Trophoblast cell (in vitro differentiated cells and primary cell): Measurements from ENCODE around the gene MAEA.

Source experiments
- DNase-seq, 2 donors: peaks; one replicate each; pipeline ENCODE4 v3.0.0-alpha.2; 2016
- H2AFZ ChIP-seq: 2 replicates; pipeline ENCODE4 v1.6.1; 2013; ENCODE audit warnings: low read length, moderate library complexity, mild to moderate bottlenecking; ENCODE audit not compliant: insufficient read depth, poor library complexity
- H2AK5ac ChIP-seq: 2 replicates; pipeline ENCODE4 v1.6.1; 2013; ENCODE audit warnings: mild to moderate bottlenecking, low read length
- H2BK120ac ChIP-seq: 2 replicates; pipeline ENCODE4 v1.6.1; 2013; ENCODE audit warnings: low read length, mild to moderate bottlenecking, moderate library complexity; ENCODE audit not compliant: insufficient read depth, poor library complexity
- H2BK12ac ChIP-seq: 2 replicates; pipeline ENCODE4 v1.6.1; 2013; ENCODE audit warnings: mild to moderate bottlenecking, low read length, moderate library complexity
- H2BK5ac ChIP-seq: 2 replicates; pipeline ENCODE4 v1.6.1; 2013; ENCODE audit warnings: low read length, low read depth, moderate library complexity, mild to moderate bottlenecking; ENCODE audit not compliant: poor library complexity
- H3K14ac ChIP-seq: 2 replicates; pipeline ENCODE4 v1.6.1; 2013; ENCODE audit warnings: mild to moderate bottlenecking, low read length
- H3K18ac ChIP-seq: 2 replicates; pipeline ENCODE4 v1.6.1; 2013; ENCODE audit warnings: mild to moderate bottlenecking, low read length
- H3K23ac ChIP-seq: 2 replicates; pipeline ENCODE4 v1.6.1; 2013; ENCODE audit warnings: low read length
- H3K27ac ChIP-seq: 2 replicates; pipeline ENCODE4 v1.5.1; 2013; ENCODE audit warnings: low read depth, mild to moderate bottlenecking, inconsistent platforms, low read length, moderate library complexity
- H3K27me3 ChIP-seq: 2 replicates; pipeline ENCODE4 v1.6.1; 2013; ENCODE audit warnings: inconsistent platforms, mild to moderate bottlenecking, low read length, moderate library complexity; ENCODE audit not compliant: insufficient read depth
- H3K36me3 ChIP-seq, 2 experiments: 1 replicate in 1 of 2; 2 replicates in 1 of 2; pipeline ENCODE4 v1.6.1; 2013; ENCODE audit warnings: low read length in 2 of 2, mild to moderate bottlenecking in 2 of 2, moderate library complexity in 1 of 2; ENCODE audit not compliant: insufficient read depth in 2 of 2, control insufficient read depth in 1 of 2
- H3K4ac ChIP-seq: 2 replicates; pipeline ENCODE4 v1.6.1; 2013; ENCODE audit warnings: low read depth, mild to moderate bottlenecking, low read length, moderate library complexity
- H3K4me1 ChIP-seq, 2 experiments: 1 replicate in 1 of 2; 2 replicates in 1 of 2; pipeline ENCODE4 v1.6.1; 2013; ENCODE audit warnings: low read length in 2 of 2, mild to moderate bottlenecking in 2 of 2, moderate library complexity in 1 of 2; ENCODE audit not compliant: insufficient read depth in 2 of 2, control insufficient read depth in 1 of 2
- H3K4me2 ChIP-seq: 2 replicates; pipeline ENCODE4 v1.6.1; 2013; ENCODE audit warnings: inconsistent platforms, mild to moderate bottlenecking, low read length, moderate library complexity
- H3K4me3 ChIP-seq: 2 replicates; pipeline ENCODE4 v1.5.1; 2013; ENCODE audit warnings: mild to moderate bottlenecking, low read depth, low read length, inconsistent platforms
- H3K79me1 ChIP-seq: one replicate; pipeline ENCODE4 v1.6.1; 2013; ENCODE audit warnings: low read length
- H3K79me2 ChIP-seq: 2 replicates; pipeline ENCODE4 v1.6.1; 2013; ENCODE audit warnings: low read length, mild to moderate bottlenecking; ENCODE audit not compliant: control insufficient read depth, insufficient read depth, poor library complexity
- H3K9ac ChIP-seq: 2 replicates; pipeline ENCODE4 v1.6.1; 2013; ENCODE audit warnings: mild to moderate bottlenecking, low read length
- H3K9me3 ChIP-seq: 2 replicates; pipeline ENCODE4 v1.6.1; 2013; ENCODE audit warnings: low read depth, mild to moderate bottlenecking, control low read depth, inconsistent platforms, low read length; ENCODE audit not compliant: insufficient read depth
- H4K12ac ChIP-seq: 2 replicates; pipeline ENCODE4 v1.6.1; 2013; ENCODE audit warnings: low read depth, mild to moderate bottlenecking, low read length, moderate library complexity
- H4K8ac ChIP-seq: 2 replicates; pipeline ENCODE4 v1.6.1; 2013; ENCODE audit warnings: low read depth, mild to moderate bottlenecking, low read length, moderate library complexity
- H4K91ac ChIP-seq: one replicate; pipeline ENCODE4 v1.6.1; 2013; ENCODE audit warnings: low read depth, mild to moderate bottlenecking, low read length, moderate library complexity
- WGBS: extraction: QIAGEN DNeasy Blood & Tissue Kit; methylation state at CpG from one replicate; pipeline ENCODE4 v1.1.7; 2013; ENCODE audit warnings: missing lambda C conversion rate; ENCODE audit not compliant: insufficient read length, insufficient coverage; ENCODE audit errors: extremely low coverage; 5-methylcytosine and 5-hydroxymethylcytosine counted together

Gene MAEA

GRCh38 chr4:1288786-1289185 is 905 bp upstream of the MAEA start:
- H4K8ac ChIP-seq = peak overlapping the region; percentile 97
- peaks cover 12% of the 10 kb centered on the region for H3K79me1 ChIP-seq
- H2AK5ac ChIP-seq = no peak overlapping the region
- H3K4me1 ChIP-seq = peaks cover 8 to 12% of the 10 kb centered on the region in 2 experiments
- no peak overlapping the region for H3K27ac ChIP-seq
- WGBS = no CpG with 5 or more reads among the region's 7 CpGs
- H3K4ac ChIP-seq = no peak overlapping the region
- H4K12ac ChIP-seq = peak overlapping the region; percentile 97
- H2AFZ ChIP-seq = no peak overlapping the region
- no peak overlapping the region for H3K18ac ChIP-seq
- H3K23ac ChIP-seq = no peak overlapping the region
- H2BK5ac ChIP-seq = no peak overlapping the region
- H3K4me3 ChIP-seq = no peak overlapping the region
- H3K4me2 ChIP-seq = peak overlapping the region; percentile 98
- no peak overlapping the region for H3K14ac ChIP-seq
- peaks cover 4 to 7% of the 10 kb centered on the region in 2 experiments for H3K36me3 ChIP-seq
- no peak overlapping the region for H2BK120ac ChIP-seq
- H4K91ac ChIP-seq = peak overlapping the region; percentile 77
- no peak overlapping the region for H3K9ac ChIP-seq
- H3K79me2 ChIP-seq = peaks cover 34% of the 10 kb centered on the region
- H2BK12ac ChIP-seq = no peak overlapping the region
- no peaks in the 10 kb centered on the region for H3K27me3 ChIP-seq
- H3K9me3 ChIP-seq = peaks cover 10% of the 10 kb centered on the region
- DNase-seq = no peak

- peaks cover 8% of the 10 kb centered on the region for H3K9me3 ChIP-seq
- peaks cover 4 to 12% of the 10 kb centered on the region in 2 experiments for H3K36me3 ChIP-seq
- peak overlapping the region; percentile 99 for H3K4me3 ChIP-seq
- peak overlapping the region; percentile 98 for H3K4ac ChIP-seq
- peak overlapping the region; percentile 92 for H2AK5ac ChIP-seq
- no peak overlapping the region for H3K23ac ChIP-seq
- peak overlapping the region; percentile 99 for H3K9ac ChIP-seq
- peak overlapping the region; percentile 85 for H2BK120ac ChIP-seq
- peak overlapping the region; percentile 99 for H3K14ac ChIP-seq
- peak overlapping the region; percentile 97 for H4K91ac ChIP-seq
- H4K12ac ChIP-seq = peak overlapping the region; percentile 86
- peak overlapping the region; percentile 97 for H4K8ac ChIP-seq
- peak overlapping the region; percentile 64 for H2BK5ac ChIP-seq
- peaks cover 8 to 12% of the 10 kb centered on the region in 2 experiments for H3K4me1 ChIP-seq
- peak overlapping the region; percentile 67 for H3K4me2 ChIP-seq
- H2AFZ ChIP-seq = peak overlapping the region; percentile 99
- H2BK12ac ChIP-seq = peak overlapping the region; percentile 47
- peak overlapping the region; percentile 63 for H3K27ac ChIP-seq
- DNase-seq = peak; percentile 66 to 77
- H3K79me2 ChIP-seq = peaks cover 42% of the 10 kb centered on the region
- H3K18ac ChIP-seq = peak overlapping the region; percentile 97
- WGBS = no CpG with 5 or more reads among the region's 47 CpGs
- no peaks in the 10 kb centered on the region for H3K27me3 ChIP-seq
- peaks cover 12% of the 10 kb centered on the region for H3K79me1 ChIP-seq
Observed at GRCh38 chr4:1290165-1290977, 680 bp downstream of the MAEA start.

- no peak overlapping the region for H2AFZ ChIP-seq
- peaks cover 8 to 12% of the 10 kb centered on the region in 2 experiments for H3K4me1 ChIP-seq
- H4K8ac ChIP-seq = no peak overlapping the region
- H3K79me1 ChIP-seq = peaks cover 12% of the 10 kb centered on the region
- peaks cover 5 to 13% of the 10 kb centered on the region in 2 experiments for H3K36me3 ChIP-seq
- no peak overlapping the region for H3K4me3 ChIP-seq
- H4K91ac ChIP-seq = peak overlapping the region; percentile 63
- peak overlapping the region; percentile 67 for H3K4me2 ChIP-seq
- no peak overlapping the region for H3K9ac ChIP-seq
- peaks cover 45% of the 10 kb centered on the region for H3K79me2 ChIP-seq
- no peak overlapping the region for H2BK120ac ChIP-seq
- H2AK5ac ChIP-seq = no peak overlapping the region
- H4K12ac ChIP-seq = no peak overlapping the region
- no peak overlapping the region for H3K18ac ChIP-seq
- WGBS = no CpG with 5 or more reads among the region's 9 CpGs
- peak overlapping the region; percentile 98 for H3K4ac ChIP-seq
- peaks cover 3% of the 10 kb centered on the region for H3K9me3 ChIP-seq
- no peak overlapping the region for H2BK12ac ChIP-seq
- no peak overlapping the region for H2BK5ac ChIP-seq
- DNase-seq = no peak
- no peak overlapping the region for H3K27ac ChIP-seq
- no peak overlapping the region for H3K23ac ChIP-seq
- H3K27me3 ChIP-seq = no peaks in the 10 kb centered on the region
- no peak overlapping the region for H3K14ac ChIP-seq
Observed at GRCh38 chr4:1291091-1291490, 1.4 kb downstream of the MAEA start.

GRCh38 chr4:1291996-1292702 is 2.5 kb downstream of the MAEA start:
- Histone ChIP-seq H4K91ac (no peak overlapping the region), H3K9me3 (no peaks in the 10 kb centered on the region), H2BK120ac (no peak overlapping the region), H3K4me1 (peaks cover 11 to 12% of the 10 kb centered on the region in 2 experiments), H2AK5ac (no peak overlapping the region), H3K79me2 (peaks cover 50% of the 10 kb centered on the region), H2AFZ (no peak overlapping the region), H3K36me3 (peaks cover 9 to 22% of the 10 kb centered on the region in 2 experiments), H4K8ac (no peak overlapping the region), H4K12ac (no peak overlapping the region), H3K27ac (no peak overlapping the region), H3K4me3 (peak overlapping the region; percentile 6), H3K23ac (no peak overlapping the region), H2BK12ac (no peak overlapping the region), H2BK5ac (no peak overlapping the region), H3K27me3 (no peaks in the 10 kb centered on the region), H3K4me2 (no peak overlapping the region), H3K4ac (peak overlapping the region; percentile 99), H3K18ac (no peak overlapping the region), H3K79me1 (peaks cover 12% of the 10 kb centered on the region), H3K9ac (no peak overlapping the region), H3K14ac (no peak overlapping the region)
- no peak for DNase-seq
- no CpG with 5 or more reads among the region's 11 CpGs for WGBS
